GM11168 (cell line): ENCODE results near the gene DBNL.

Source experiments
- in situ Hi-C: fragments of 300-500 bp; cut with MboI; formaldehyde crosslinking; loops from one replicate; pipeline ENCODE4 v1.12.0; 2022; ENCODE audit warnings: low sequenced_read_pairs; ENCODE audit not compliant: unreplicated experiment

Gene DBNL

DNA sequence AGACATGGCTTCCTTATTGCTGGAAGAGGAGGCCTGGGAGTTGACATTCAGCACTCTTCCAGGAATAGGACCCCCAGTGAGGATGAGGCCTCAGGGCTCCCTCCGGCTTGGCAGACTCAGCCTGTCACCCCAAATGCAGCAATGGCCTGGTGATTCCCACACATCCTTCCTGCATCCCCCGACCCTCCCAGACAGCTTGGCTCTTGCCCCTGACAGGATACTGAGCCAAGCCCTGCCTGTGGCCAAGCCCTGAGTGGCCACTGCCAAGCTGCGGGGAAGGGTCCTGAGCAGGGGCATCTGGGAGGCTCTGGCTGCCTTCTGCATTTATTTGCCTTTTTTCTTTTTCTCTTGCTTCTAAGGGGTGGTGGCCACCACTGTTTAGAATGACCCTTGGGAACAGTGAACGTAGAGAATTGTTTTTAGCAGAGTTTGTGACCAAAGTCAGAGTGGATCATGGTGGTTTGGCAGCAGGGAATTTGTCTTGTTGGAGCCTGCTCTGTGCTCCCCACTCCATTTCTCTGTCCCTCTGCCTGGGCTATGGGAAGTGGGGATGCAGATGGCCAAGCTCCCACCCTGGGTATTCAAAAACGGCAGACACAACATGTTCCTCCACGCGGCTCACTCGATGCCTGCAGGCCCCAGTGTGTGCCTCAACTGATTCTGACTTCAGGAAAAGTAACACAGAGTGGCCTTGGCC is 16.6 kb downstream of the DBNL start:
- in situ Hi-C loops = no loop called here

GRCh38 chr7:44061645-44062179 is 17.2 kb downstream of the DBNL start:
- in situ Hi-C loops = no loop called here

- in situ Hi-C loops = no loop called here
Measured at GRCh38 chr7:44062180-44062902, 17.8 kb downstream of the DBNL start.

GRCh38 chr7:44062903-44063295 is 18.4 kb downstream of the DBNL start:
- in situ Hi-C loops = no loop called here

DNA sequence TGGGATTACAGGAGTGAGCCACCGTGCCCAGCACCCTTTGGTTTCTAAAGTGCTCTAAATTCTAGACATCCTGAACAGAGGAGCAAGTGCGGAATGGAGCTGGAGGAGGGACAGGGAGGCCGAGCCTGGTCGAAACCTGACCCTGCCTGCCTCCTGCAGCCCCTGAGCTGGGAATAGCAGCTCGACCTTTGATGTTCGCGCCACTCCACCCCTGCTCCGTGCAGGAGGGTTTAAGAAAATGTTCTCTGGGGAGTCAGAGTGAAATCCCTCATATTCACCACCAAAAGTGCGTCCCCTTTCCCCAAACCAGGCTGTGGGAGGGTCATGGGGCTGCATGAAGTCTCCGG is 19.0 kb downstream of the DBNL start:
- in situ Hi-C loops = no loop called here

DNA sequence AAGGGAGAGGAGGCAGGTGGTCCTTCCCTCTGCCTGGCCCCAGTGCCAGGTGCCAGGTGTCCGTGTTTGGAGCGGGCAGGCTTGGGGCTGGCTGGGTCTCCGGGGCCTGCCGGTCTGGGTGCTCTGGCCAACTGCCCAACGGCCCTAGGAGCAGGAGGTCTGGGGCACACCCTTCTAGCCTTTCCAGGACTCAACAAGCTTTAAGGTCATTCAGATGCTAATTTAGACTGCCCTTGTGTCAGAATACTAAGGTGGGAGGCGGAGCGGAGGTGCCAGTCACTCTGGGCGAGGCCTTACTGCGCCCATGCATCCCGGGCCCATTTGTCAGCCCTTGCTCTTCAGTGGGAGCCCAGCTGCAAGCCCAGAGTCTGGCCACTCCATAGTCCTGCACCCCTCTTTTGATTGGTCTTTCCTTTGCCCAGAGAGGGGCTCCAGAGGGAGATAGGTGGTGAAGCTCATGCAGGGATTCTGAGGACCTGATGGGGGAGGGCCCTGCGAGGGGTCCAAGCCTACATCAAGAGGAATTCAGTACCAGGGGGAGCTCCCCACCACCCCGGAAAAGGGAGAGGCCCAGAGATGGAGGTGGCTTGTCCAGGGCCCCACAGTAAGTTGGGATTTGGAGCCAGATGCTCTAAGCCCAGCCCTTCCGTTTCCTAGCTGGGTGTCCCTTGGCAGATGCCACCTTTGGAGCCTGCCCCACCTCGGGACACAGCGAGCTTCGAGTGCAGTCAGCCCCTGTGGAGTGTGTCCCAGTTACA is 19.6 kb downstream of the DBNL start:
- in situ Hi-C loops = no loop called here

DNA sequence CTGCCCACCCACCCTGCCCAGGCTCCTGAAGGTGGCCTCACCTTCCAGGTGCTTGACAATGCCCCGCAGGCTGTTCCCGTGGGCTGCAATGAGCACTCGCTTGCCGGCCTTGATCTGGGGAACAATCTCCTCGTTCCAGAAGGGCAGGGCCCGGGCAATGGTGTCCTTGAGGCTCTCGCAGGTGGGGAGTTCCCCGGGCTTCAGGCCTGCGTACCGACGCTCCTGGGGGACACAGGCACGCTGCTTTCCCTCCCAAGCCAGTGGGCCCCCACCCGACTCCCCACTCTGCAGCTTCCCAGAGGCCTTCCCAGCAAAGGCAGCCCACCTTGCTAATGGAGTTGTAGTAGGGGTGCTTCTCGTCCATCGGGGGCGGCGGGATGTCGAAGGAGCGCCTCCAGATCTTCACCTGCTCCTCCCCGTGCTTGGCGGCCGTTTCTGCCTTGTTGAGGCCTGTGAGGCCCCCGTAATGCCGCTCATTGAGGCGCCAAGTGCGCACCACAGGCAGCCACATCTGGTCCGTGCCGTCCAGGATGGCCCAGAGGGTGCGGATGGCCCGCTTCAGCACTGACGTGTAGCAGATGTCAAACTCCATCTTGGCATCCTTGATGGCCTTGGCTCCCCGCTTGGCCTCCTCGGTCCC is 20.4 kb downstream of the DBNL start:
- in situ Hi-C loops = no loop called here

DNA sequence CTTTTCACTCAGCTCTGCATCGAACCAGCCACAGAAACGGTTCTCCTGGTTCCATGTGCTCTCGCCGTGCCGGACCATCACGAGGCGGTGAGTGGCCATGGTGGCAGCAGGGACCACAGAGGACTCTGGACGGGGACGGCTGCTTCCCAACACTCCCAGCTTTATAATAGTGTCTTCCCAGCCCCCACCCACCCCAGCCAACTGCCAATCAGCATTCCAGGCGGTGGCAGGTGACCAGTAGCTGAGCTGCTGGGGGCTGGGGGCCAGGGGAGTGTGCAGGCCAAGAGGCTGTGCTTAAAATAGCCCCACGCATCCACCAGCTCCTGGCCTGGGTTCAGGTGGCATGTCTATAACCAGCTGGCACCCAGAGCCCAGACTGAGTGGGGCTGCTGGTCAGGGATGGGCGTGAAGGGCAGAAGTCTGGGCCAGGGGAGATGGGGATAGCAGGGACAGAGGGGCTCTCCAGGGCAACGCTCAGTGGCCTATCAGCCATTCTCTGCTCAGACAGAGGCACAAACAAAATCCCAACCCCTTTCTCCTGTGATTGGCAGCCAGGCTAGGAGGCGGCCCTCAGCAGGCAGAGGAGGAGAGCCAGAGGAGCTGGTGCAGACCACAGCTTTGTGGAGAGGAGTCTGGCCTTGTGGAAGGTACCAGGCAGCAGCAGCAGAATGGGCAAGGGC is 21.1 kb downstream of the DBNL start, which contains the start of gene PGAM2:
Gene PGAM2 (minus strand): TSS at position 137 of the 680 bp plus-strand sequence. CDS start 38 bp downstream, at position 99.
- in situ Hi-C loops = no loop called here

DNA sequence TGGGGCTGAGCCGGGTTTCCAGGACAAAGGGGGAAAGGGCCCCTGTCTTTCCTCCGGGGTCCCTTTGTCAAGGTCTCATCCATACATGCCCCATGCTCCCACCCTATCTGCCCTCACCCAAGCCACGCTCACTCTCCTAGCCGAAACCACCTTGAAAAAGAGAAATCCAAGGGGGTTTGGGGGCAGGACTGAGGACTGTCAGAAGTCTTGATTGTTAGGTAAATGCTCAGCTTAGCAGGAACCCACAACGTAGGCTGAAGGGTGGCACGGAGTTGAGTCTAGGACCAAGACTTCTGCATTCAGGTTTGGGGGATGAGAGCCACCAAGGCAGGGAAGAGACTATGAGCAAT is 21.6 kb downstream of the DBNL start:
- in situ Hi-C loops = no loop called here

- in situ Hi-C loops = no loop called here
Measured at GRCh38 chr7:44066494-44067063, 22.1 kb downstream of the DBNL start.

DNA sequence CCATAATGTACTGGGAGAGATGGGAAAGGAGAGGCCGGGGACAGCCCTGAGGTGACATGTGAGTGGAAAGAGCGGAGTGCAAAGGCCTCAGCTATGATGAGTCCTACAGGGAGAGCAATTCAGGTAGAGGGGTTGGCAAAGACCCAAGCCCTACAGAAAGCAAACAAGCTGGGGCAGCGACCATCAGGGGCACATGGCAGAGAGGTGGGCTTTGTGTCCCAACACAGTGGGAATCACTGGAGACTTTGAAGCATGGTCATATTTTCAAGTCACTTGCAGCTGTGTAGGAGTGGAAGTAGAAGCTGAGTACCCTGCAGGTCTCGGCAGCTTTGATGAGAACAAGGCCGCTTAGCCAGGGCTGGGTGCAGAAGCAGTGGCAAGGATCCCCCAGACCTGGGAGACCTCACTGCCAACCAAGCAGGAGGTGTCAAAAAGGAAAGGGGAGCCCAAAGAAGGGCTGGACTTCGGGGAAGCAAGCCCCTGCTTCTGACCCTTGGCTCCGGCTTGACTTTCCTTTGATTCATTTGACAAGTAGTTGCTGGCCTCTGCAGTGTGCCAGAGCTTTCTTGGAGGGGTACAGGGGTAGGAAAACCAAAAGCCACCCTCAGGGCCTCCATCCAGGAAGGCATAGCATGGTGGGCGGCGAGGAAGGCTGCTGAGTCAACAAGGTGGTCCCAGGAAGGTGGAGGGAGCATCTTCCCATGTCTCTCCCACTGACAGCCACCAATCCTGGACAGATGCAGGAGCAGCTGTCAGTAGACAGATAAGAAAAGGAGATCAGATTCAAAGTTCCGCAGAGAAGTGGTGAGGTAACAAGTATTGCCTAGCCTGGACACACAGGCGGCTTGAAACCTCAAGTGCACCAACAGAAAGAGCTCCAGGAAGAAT is 22.8 kb downstream of the DBNL start:
- in situ Hi-C loops = no loop called here

DNA sequence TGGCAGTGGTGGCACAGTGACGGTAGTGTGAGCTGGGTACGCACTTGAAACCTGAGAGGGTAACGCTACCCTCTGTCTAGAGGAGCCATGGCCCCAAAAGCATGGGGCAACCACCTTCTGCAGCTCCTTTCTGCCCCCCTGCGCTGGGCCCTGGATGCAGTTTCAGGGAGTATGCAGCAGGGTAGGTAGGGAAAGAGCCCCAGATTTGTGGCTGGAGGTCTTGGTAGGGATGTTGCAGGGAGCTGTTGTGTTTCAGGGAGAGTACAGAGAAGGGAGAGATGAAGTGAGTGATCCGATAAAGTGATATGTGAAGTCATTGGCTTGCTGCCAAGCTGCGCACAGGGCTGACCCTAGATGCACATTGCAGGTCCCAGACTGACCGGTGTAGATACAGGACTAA is 23.6 kb downstream of the DBNL start:
- in situ Hi-C loops = no loop called here

DNA sequence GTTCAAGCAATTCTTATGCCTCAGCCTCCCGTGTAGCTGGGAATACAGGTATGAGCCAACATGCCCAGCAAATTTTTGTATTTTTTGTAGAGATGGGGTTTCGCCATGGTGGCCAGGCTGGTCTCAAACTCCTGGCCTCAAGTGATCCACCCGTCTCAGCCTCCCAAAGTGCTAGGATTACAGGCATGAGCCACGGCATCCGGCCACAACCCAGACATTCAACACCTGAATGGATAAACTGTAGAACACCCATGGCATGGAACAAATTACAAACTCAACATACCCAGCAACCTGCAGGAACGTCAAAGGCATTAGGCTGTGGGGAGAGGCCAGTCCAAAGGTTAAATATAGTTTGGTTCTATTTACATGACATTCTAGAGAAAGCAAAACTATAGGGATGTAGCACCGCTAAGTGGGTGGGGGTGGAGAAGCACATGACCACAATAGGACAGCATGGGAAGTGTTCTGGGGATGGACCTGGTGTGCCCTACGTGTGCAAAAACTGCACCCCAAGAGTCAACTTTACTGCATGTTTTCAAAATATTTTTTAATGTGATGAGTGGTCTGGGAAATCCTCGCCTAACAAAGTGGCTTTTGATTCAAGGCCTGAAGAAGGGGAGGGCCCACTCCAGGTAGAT is 27.3 kb downstream of the DBNL start:
- in situ Hi-C loops = no loop called here

- in situ Hi-C loops = no loop called here
Measured at GRCh38 chr7:44072364-44073231, 28.1 kb downstream of the DBNL start.

DNA sequence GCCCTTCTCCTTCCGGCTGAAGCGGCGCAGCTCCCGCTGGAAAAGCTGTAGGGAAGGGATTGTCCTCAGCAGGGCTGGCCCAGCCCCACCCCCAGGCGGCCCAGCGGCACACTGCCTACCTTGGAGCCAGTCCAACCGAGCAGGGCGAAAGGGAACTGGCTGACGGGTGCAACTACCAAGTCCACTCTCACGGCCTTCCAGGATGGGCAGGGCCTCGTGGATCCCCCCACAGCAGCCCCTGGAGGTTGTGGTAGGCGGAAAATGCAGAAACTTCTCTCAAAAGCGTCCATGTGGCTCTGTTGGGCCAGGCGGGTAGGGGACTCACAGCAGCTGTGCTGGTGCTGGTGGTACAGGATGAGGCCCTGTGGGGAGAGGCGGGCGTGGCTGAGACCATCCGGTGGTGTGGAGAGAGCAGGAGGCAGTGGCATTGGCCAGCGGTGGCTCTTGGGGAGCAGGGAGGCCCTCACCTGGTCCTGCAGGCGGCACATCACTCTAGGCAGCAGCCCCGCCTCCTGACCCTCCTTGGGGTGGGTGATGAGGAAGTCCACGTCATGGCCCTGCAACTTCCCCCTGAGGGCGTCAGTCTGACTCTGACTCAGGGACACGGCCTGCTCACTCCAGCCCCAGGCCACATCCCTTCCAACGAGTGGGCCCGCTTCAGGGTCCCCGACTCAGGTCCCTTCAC is 29.3 kb downstream of the DBNL start:
- in situ Hi-C loops = no loop called here

DNA sequence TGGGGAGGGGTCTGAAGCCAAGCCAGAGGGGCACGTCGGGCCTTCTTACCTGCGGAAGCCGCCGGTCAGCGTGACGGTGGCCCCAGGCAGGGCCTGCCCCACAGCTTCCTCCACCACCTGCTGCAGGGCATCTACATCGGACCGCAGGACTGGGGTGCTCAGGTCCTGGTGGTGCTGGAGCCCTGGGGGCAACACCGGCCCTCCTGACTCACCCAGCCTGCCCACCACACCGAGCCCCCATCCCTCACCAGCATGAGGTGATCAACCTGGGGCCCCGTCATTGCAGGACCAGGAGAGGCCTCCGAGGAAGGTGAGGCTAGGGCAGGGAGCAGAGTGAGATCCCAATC is 29.8 kb downstream of the DBNL start:
- in situ Hi-C loops = no loop called here
